Spleen (tissue), 11 donors: ENCODE measurements around the gene EIF3F. TPM values are rescaled to one million over a fixed set of nuclear protein-coding genes. Genes with fewer than 3 reads are reported as not detected.
A peak's percentile ranks its signal among the peaks of the same experiment; 100 is the strongest.

Experiments
- DNase-seq: peaks from one replicate; pipeline ENCODE4 v3.0.0-alpha.2; 2020
- H3K27ac ChIP-seq, 8 donors: fragments of 200-600 bp; sonication (generic) in 7 of 8; 1 replicate in 4 of 8; 2 replicates in 4 of 8; pipeline versions ENCODE4 v1.5.0 to v1.8.0; 2016 to 2021; ENCODE audit warnings: inconsistent platforms in 4 of 8, mild to moderate bottlenecking in 4 of 8, moderate library complexity in 1 of 8
- H3K27me3 ChIP-seq, 7 donors: fragments of 200-600 bp; sonication (generic) in 6 of 7; replicated peaks in 1 of 7; 1 replicate in 4 of 7; 2 replicates in 3 of 7; pipeline versions ENCODE4 v1.5.0 to v1.8.0; 2016 to 2021; ENCODE audit warnings: inconsistent platforms in 3 of 7, mild to moderate bottlenecking in 1 of 7
- H3K36me3 ChIP-seq, 6 donors: fragments of 200-600 bp; sonication (generic) in 5 of 6; 1 replicate in 4 of 6; 2 replicates in 2 of 6; pipeline versions ENCODE4 v1.5.0 to v1.8.0; 2016 to 2021; ENCODE audit warnings: inconsistent platforms in 2 of 6
- H3K4me1 ChIP-seq, 6 donors: fragments of 200-600 bp; sonication (generic) in 5 of 6; 1 replicate in 3 of 6; 2 replicates in 3 of 6; pipeline versions ENCODE4 v1.5.0 to v1.8.0; 2016 to 2021; ENCODE audit warnings: inconsistent platforms in 3 of 6
- H3K4me3 ChIP-seq, 8 donors: fragments of 200-600 bp; sonication (generic) in 7 of 8; 1 replicate in 4 of 8; 2 replicates in 4 of 8; pipeline versions ENCODE4 v1.5.0 to v1.8.0; 2016 to 2021; ENCODE audit warnings: inconsistent platforms in 4 of 8, mild to moderate bottlenecking in 4 of 8, moderate library complexity in 2 of 8
- H3K9me3 ChIP-seq, 8 donors: fragments of 200-600 bp; sonication (generic) in 7 of 8; 1 replicate in 4 of 8; 2 replicates in 4 of 8; pipeline versions ENCODE4 v1.5.0 to v1.8.0; 2016 to 2021; ENCODE audit warnings: inconsistent platforms in 4 of 8
- CTCF ChIP-seq, 11 experiments: fragments of 200-600 bp in 7 of 11; fragments of 450-650 bp in 4 of 11; sonication (generic) in 4 of 11; IDR thresholded peaks in 8 of 11; conservative IDR thresholded peaks in 3 of 11; 1 replicate in 7 of 11; 2 replicates in 4 of 11; pipeline versions ENCODE4 v1.4.0 to v1.8.0; 2016 to 2021; ENCODE audit warnings: antibody characterized with exemption in 11 of 11, inconsistent platforms in 4 of 11, mild to moderate bottlenecking in 1 of 11
- POLR2A ChIP-seq, 3 donors: fragments of 450-650 bp; IDR thresholded peaks; one replicate each; pipeline ENCODE4 v1.5.1; 2017; ENCODE audit warnings: antibody characterized with exemption in 3 of 3, mild to moderate bottlenecking in 1 of 3
- POLR2AphosphoS5 ChIP-seq, 3 donors: sonication (generic); formaldehyde crosslinking; IDR thresholded peaks; one replicate each; pipeline ENCODE4 v1.5.1; 2017; ENCODE audit warnings: antibody characterized with exemption in 3 of 3
- WGBS, 5 donors: extraction: QIAGEN DNeasy Blood & Tissue Kit in 3 of 5; methylation state at CpG; one replicate each; pipeline versions ENCODE4 v1.1.5 to v1.1.7; 2013 to 2018; 5-methylcytosine and 5-hydroxymethylcytosine counted together
- intact Hi-C: fragments of 100-400 bp; cut with DNase I; formaldehyde crosslinking; loops from one replicate; pipeline ENCODE4 v1.15.0; 2023; ENCODE audit warnings: low total_unique reads
- polyA plus RNA-seq, 3 donors: library from polyadenylated mRNA; stranded (reverse); fragments of 200-250 nt; gene quantifications; one replicate each; pipeline ENCODE4 v1.2.1, GENCODE V29; 2013
- total RNA-seq, 7 donors: library from RNA; depleted of rRNA in 3 of 7; stranded (reverse); fragments of >200 nt in 3 of 7; fragmentation: NEBNext Ultra II Directional in 4 of 7; extraction: Animal tissue kit (Norgen Biotek cat#: 25700) in 4 of 7; gene quantifications; one replicate each; pipeline versions ENCODE4 v1.1.0 to v1.2.1, GENCODE V29; 2016 to 2021
- donor health status: healthy with polysubstance abuse.
- donor health status: DM: no; HTN: no; CAD: no; lungs with moderate emphysema.
- donor health status: DM: no; HTN: no; CAD: no.
- donor health status: Bipolar disorder and iron deficiency.
- donor health status: healthy.
- donor health status: DM: no; HTN: no; CAD: no.
- donor health status: DM: yes; HTN: yes; CAD: no.

EIF3F gene
- total and polyA plus RNA-seq, 10 donors, result 189 to 437 (median 216) TPM

GRCh38 chr11:8026982-8027381, 39.8 kb downstream of the EIF3F start:
- no peaks in the 10 kb centered on the region for H3K9me3 ChIP-seq
- intact Hi-C loops, result no loop called here
- TF ChIP-seq POLR2AphosphoS5 (IDR thresholded peaks at IDR 0.05) (no peak), POLR2A (IDR thresholded peaks at IDR 0.05) (no peak), CTCF (IDR thresholded peaks at IDR 0.05 in 8 of 11, conservative IDR thresholded peaks at IDR 0.05 in 3 of 11) (no peak)
- 78 to 92% (median 89%) methylated on average over 3 of the region's 3 CpGs for WGBS, 5 donors
- no peaks in the 10 kb centered on the region for H3K36me3 ChIP-seq
- H3K27me3 ChIP-seq, result peaks cover 0 to 25% (median 5%) of the 10 kb centered on the region in 7 donors
- DNase-seq, result no peak
- H3K4me3 ChIP-seq, result no peak overlapping the region
- H3K4me1 ChIP-seq, result no peaks in the 10 kb centered on the region
- H3K27ac ChIP-seq, result no peak overlapping the region

GRCh38 chr11:8028766-8029165, 41.6 kb downstream of the EIF3F start:
- WGBS, 5 donors, result 75 to 83% (median 77%) methylated on average over 4 of the region's 4 CpGs
- no peak overlapping the region for H3K27ac ChIP-seq
- no peaks in the 10 kb centered on the region for H3K36me3 ChIP-seq
- no peaks in the 10 kb centered on the region for H3K9me3 ChIP-seq
- peaks cover 0 to 42% (median 15%) of the 10 kb centered on the region in 7 donors for H3K27me3 ChIP-seq
- DNase-seq, result peak; percentile 27
- peaks cover 4 to 9% (median 8%) of the 10 kb centered on the region in 6 donors for H3K4me1 ChIP-seq
- intact Hi-C loops, result no loop called here
- TF ChIP-seq POLR2AphosphoS5 (IDR thresholded peaks at IDR 0.05) (no peak), POLR2A (IDR thresholded peaks at IDR 0.05) (no peak), CTCF (IDR thresholded peaks at IDR 0.05 in 8 of 11, conservative IDR thresholded peaks at IDR 0.05 in 3 of 11) (no peak)
- H3K4me3 ChIP-seq, result no peak overlapping the region

GRCh38 chr11:8030526-8031247, 43.5 kb downstream of the EIF3F start:
- no peaks in the 10 kb centered on the region for H3K9me3 ChIP-seq
- TF ChIP-seq POLR2AphosphoS5 (IDR thresholded peaks at IDR 0.05) (no peak), POLR2A (IDR thresholded peaks at IDR 0.05) (no peak), CTCF (IDR thresholded peaks at IDR 0.05 in 8 of 11, conservative IDR thresholded peaks at IDR 0.05 in 3 of 11) (no peak)
- DNase-seq, result no peak
- H3K27ac ChIP-seq, result no peak overlapping the region
- H3K27me3 ChIP-seq, result peaks cover 0 to 45% (median 15%) of the 10 kb centered on the region in 7 donors
- intact Hi-C loops, result loop anchor here (10.0 kb wide), 1 partner anchor 64 kb away; no protein-coding TSS in a partner anchor
- WGBS, 5 donors, result 75 to 85% (median 81%) methylated on average over 8 of the region's 8 CpGs
- H3K4me1 ChIP-seq, result peaks cover 4 to 9% (median 8%) of the 10 kb centered on the region in 6 donors
- H3K36me3 ChIP-seq, result no peaks in the 10 kb centered on the region
- no peak overlapping the region for H3K4me3 ChIP-seq
